Esophagus muscularis mucosa (tissue), 4 donors: ENCODE results near the gene DLD. TPM values are rescaled to one million over a fixed set of nuclear protein-coding genes. Genes with fewer than 3 reads are reported as not detected.

ENCODE experiments used
- DNase-seq: peaks from one replicate; pipeline ENCODE4 v3.0.0-alpha.2; 2017; ENCODE audit errors: extremely low spot score
- H3K27ac ChIP-seq, 4 donors: fragments of 200-600 bp; sonication (generic); replicated peaks in 1 of 4; 1 replicate in 3 of 4; 2 replicates in 1 of 4; pipeline ENCODE4 v1.5.1; 2016 to 2019; ENCODE audit warnings: mild to moderate bottlenecking in 1 of 4
- H3K27me3 ChIP-seq, 4 donors: fragments of 200-600 bp; sonication (generic); one replicate each; pipeline versions ENCODE4 v1.5.1 to v1.6.0; 2016 to 2019
- H3K36me3 ChIP-seq, 4 donors: fragments of 200-600 bp; sonication (generic); one replicate each; pipeline ENCODE4 v1.5.1; 2016 to 2019
- H3K4me1 ChIP-seq, 4 donors: fragments of 200-600 bp; sonication (generic); one replicate each; pipeline ENCODE4 v1.5.1; 2016 to 2019
- H3K4me3 ChIP-seq, 4 donors: fragments of 200-600 bp; sonication (generic); 1 replicate in 2 of 4; 2 replicates in 2 of 4; pipeline ENCODE4 v1.5.1; 2016 to 2019; ENCODE audit warnings: mild to moderate bottlenecking in 4 of 4, moderate library complexity in 1 of 4
- H3K9me3 ChIP-seq, 4 donors: fragments of 200-600 bp; sonication (generic); 1 replicate in 3 of 4; 2 replicates in 1 of 4; pipeline ENCODE4 v1.5.1; 2016 to 2019
- CTCF ChIP-seq, 3 experiments: fragments of 200-600 bp in 2 of 3; fragments of 450-650 bp in 1 of 3; sonication (generic) in 2 of 3; IDR thresholded peaks; one replicate each; pipeline ENCODE4 v1.5.1; 2017 to 2019; ENCODE audit warnings: antibody characterized with exemption in 3 of 3, mild to moderate bottlenecking in 2 of 3, moderate library complexity in 1 of 3
- EP300 ChIP-seq: sonication (generic); formaldehyde crosslinking; IDR thresholded peaks from one replicate; pipeline ENCODE4 v1.6.1; 2017; ENCODE audit warnings: antibody characterized with exemption
- POLR2A ChIP-seq: fragments of 450-650 bp; IDR thresholded peaks from one replicate; pipeline ENCODE4 v1.6.1; 2017; ENCODE audit warnings: antibody characterized with exemption, moderate library complexity, mild to moderate bottlenecking, low read depth
- POLR2AphosphoS5 ChIP-seq, 2 donors: sonication (generic); formaldehyde crosslinking; IDR thresholded peaks; one replicate each; pipeline ENCODE4 v1.6.1; 2017; ENCODE audit warnings: antibody characterized with exemption in 2 of 2
- WGBS: methylation state at CpG from one replicate; pipeline ENCODE4 v1.1.5; 2018; 5-methylcytosine and 5-hydroxymethylcytosine counted together
- intact Hi-C: fragments of 100-400 bp; cut with DNase I; formaldehyde crosslinking; loops from one replicate; pipeline ENCODE4 v1.15.1; 2023
- total RNA-seq, 4 donors: library from RNA; depleted of rRNA; stranded (reverse); fragments of >200 nt; gene quantifications; one replicate each; pipeline versions ENCODE4 v1.1.0 to v1.2.1, GENCODE V29; 2016

DLD gene
- total RNA-seq, 4 donors from 2014 or later = 99.9 to 135 (median 119) TPM

- TF ChIP-seq CTCF (IDR thresholded peaks at IDR 0.05) (no peak), EP300 (no peak), POLR2A (no peak), POLR2AphosphoS5 (IDR thresholded peaks at IDR 0.05) (no peak)
- DNase-seq = no peak
- no peaks in the 10 kb centered on the region for H3K36me3 ChIP-seq
- H3K9me3 ChIP-seq = no peaks in the 10 kb centered on the region
- intact Hi-C loops = no loop called here
- no peak overlapping the region for H3K27ac ChIP-seq
- no peaks in the 10 kb centered on the region for H3K27me3 ChIP-seq
- no peak overlapping the region for H3K4me3 ChIP-seq
- WGBS = 86% methylated on average over 9 of the region's 9 CpGs
- peaks cover 0 to 3% (median 0%) of the 10 kb centered on the region in 4 donors for H3K4me1 ChIP-seq
These were observed 30.6 kb upstream of the DLD start for GRCh38 chr7:107860279-107860961.

GRCh38 chr7:107860981-107861652 lies 29.9 kb upstream of the DLD start:
- Histone ChIP-seq H3K27me3 (no peaks in the 10 kb centered on the region), H3K36me3 (no peaks in the 10 kb centered on the region), H3K27ac (no peak overlapping the region), H3K4me3 (no peak overlapping the region), H3K4me1 (peaks cover 0 to 3% (median 0%) of the 10 kb centered on the region in 4 donors), H3K9me3 (no peaks in the 10 kb centered on the region)
- TF ChIP-seq POLR2A (no peak), EP300 (no peak), CTCF (IDR thresholded peaks at IDR 0.05) (no peak), POLR2AphosphoS5 (IDR thresholded peaks at IDR 0.05) (no peak)
- intact Hi-C loops = no loop called here
- DNase-seq = no peak
- 81% methylated on average over 6 of the region's 6 CpGs for WGBS

GRCh38 chr7:107865956-107866775 lies 24.8 kb upstream of the DLD start:
- Histone ChIP-seq H3K36me3 (no peaks in the 10 kb centered on the region), H3K9me3 (no peaks in the 10 kb centered on the region), H3K27ac (no peak overlapping the region), H3K4me3 (no peak overlapping the region), H3K4me1 (no peaks in the 10 kb centered on the region), H3K27me3 (no peaks in the 10 kb centered on the region)
- WGBS = 90% methylated on average over 1 of the region's 1 CpG
- intact Hi-C loops = loop anchor here (5.0 kb wide), 1 partner anchor 49 kb away; no protein-coding TSS in a partner anchor
- DNase-seq = no peak
- TF ChIP-seq EP300 (no peak), POLR2AphosphoS5 (IDR thresholded peaks at IDR 0.05) (no peak), POLR2A (no peak), CTCF (IDR thresholded peaks at IDR 0.05) (no peak)

GRCh38 chr7:107867858-107868466 lies 23.0 kb upstream of the DLD start:
- no peaks in the 10 kb centered on the region for H3K9me3 ChIP-seq
- no peaks in the 10 kb centered on the region for H3K4me1 ChIP-seq
- WGBS = 73% methylated on average over 3 of the region's 3 CpGs
- intact Hi-C loops = loop anchor here (5.0 kb wide), 1 partner anchor 51 kb away; no protein-coding TSS in a partner anchor
- no peak for DNase-seq
- no peaks in the 10 kb centered on the region for H3K36me3 ChIP-seq
- no peak overlapping the region for H3K27ac ChIP-seq
- H3K4me3 ChIP-seq = no peak overlapping the region
- TF ChIP-seq CTCF (IDR thresholded peaks at IDR 0.05) (no peak), EP300 (no peak), POLR2A (no peak), POLR2AphosphoS5 (IDR thresholded peaks at IDR 0.05) (no peak)
- no peaks in the 10 kb centered on the region for H3K27me3 ChIP-seq
